ENCODE measurements around the gene OR52D1. TPM values are rescaled to one million over a fixed set of nuclear protein-coding genes. Genes with fewer than 3 reads are reported as not detected.

The OR52D1 gene
- total and polyA plus RNA-seq, 2 of the 13 experiments (the other 11 are each of a cell fraction or from before 2014, with no cell fraction given): not detected

GRCh38 chr11:5449432-5449831, 39.1 kb upstream of the OR52D1 start:
- H3K4me1 ChIP-seq (ENCODE audit: insufficient read depth, low read length): no peaks in the 10 kb centered on the region
- H2AFZ ChIP-seq (ENCODE audit: low read length): no peak overlapping the region
- H3K4me2 ChIP-seq (ENCODE audit: low read depth, low read length): no peak overlapping the region
- no peak overlapping the region for H3K9ac ChIP-seq (ENCODE audit: insufficient read depth, low read depth, low read length)
- ATAC-seq (no peak), FAIRE-seq (no peak), DNase-seq (ENCODE audit: low spot score) (no peak)
- H3K79me2 ChIP-seq (ENCODE audit: insufficient read depth, low read length): no peaks in the 10 kb centered on the region
- H3K9me3 ChIP-seq (ENCODE audit: low read length): no peaks in the 10 kb centered on the region
- H3K36me3 ChIP-seq (replicated peaks in 1 of 2; ENCODE audit: control insufficient read depth in 1 of 2, insufficient read depth in 2 of 2, low read length in 2 of 2): no peaks in the 10 kb centered on the region
- H3K4me3 ChIP-seq (replicated peaks in 1 of 3; ENCODE audit: insufficient read depth in 1 of 3, low read depth in 2 of 3, low read length in 3 of 3): no peak overlapping the region
- CTCF ChIA-PET (ENCODE audit: low intra/inter-chr PET ratio, low total read pairs): no interaction called here
- H3K27ac ChIP-seq (ENCODE audit: extremely low read length, insufficient read depth, low read length): no peak overlapping the region
- WGBS (ENCODE audit: low lambda C conversion rate): 4% methylated on average over 4 of the region's 4 CpGs
- POLR2A ChIA-PET: no interaction called here
- no peaks in the 10 kb centered on the region for H4K20me1 ChIP-seq (ENCODE audit: insufficient read depth, low read length)
- intact Hi-C loops (cut with micrococcal nuclease; ENCODE audit: unreplicated experiment) (no loop called here), in situ Hi-C loops (cut with HindIII; ENCODE audit: extremely low pct_ligation_motif_present, low pct_unique_long_range_greater_than_20kb) (no loop called here)
- BruUV-seq (replicated peaks): no TSS peak
- H3K27me3 ChIP-seq (ENCODE audit: control insufficient read depth in 1 of 2, insufficient read depth in 2 of 2, low read length in 2 of 2): 0 out of 5 replicates have a peak, but pooled peaks cover 0 to 9% of the 10 kb centered on the region in 2 experiments
- no peak for TF ChIP-seq ZNF441 (CRISPR knock-in tag; IDR thresholded peaks at IDR 0.05; ENCODE audit: borderline replicate concordance)
- no peak for TF ChIP-seq POLR2AphosphoS5 (IDR thresholded peaks at IDR 0.05; ENCODE audit: low read depth, low read length)
- TF ChIP-seq JUN (CRISPR knock-in tag; IDR thresholded peaks at IDR 0.05): no peak
- TF ChIP-seq MAX (IDR thresholded peaks at IDR 0.05): no peak
- TF ChIP-seq ZNF678 (CRISPR knock-in tag; IDR thresholded peaks at IDR 0.05): no peak

GRCh38 chr11:5460983-5461621, 27.4 kb upstream of the OR52D1 start:
- H3K79me2 ChIP-seq (ENCODE audit: insufficient read depth, low read length): no peaks in the 10 kb centered on the region
- no TSS peak for BruUV-seq (replicated peaks)
- no peaks in the 10 kb centered on the region for H3K9me3 ChIP-seq (ENCODE audit: low read length)
- H3K4me1 ChIP-seq (ENCODE audit: insufficient read depth, low read length): no peaks in the 10 kb centered on the region
- no peak overlapping the region for H3K4me3 ChIP-seq (replicated peaks in 1 of 3; ENCODE audit: insufficient read depth in 1 of 3, low read depth in 2 of 3, low read length in 3 of 3)
- DNase-seq (ENCODE audit: low spot score): no peak
- FAIRE-seq: no peak
- CTCF ChIA-PET (ENCODE audit: low intra/inter-chr PET ratio, low total read pairs): no interaction called here
- 13% methylated on average over 4 of the region's 14 CpGs for WGBS (ENCODE audit: low lambda C conversion rate)
- H3K36me3 ChIP-seq (replicated peaks in 1 of 2; ENCODE audit: control insufficient read depth in 1 of 2, insufficient read depth in 2 of 2, low read length in 2 of 2): no peaks in the 10 kb centered on the region
- H4K20me1 ChIP-seq (ENCODE audit: insufficient read depth, low read length): no peaks in the 10 kb centered on the region
- in situ Hi-C loops (cut with HindIII; ENCODE audit: extremely low pct_ligation_motif_present, low pct_unique_long_range_greater_than_20kb) (no loop called here), intact Hi-C loops (cut with micrococcal nuclease; ENCODE audit: unreplicated experiment) (no loop called here)
- no peak for ATAC-seq
- H3K9ac ChIP-seq (ENCODE audit: insufficient read depth, low read depth, low read length): no peak overlapping the region
- TF ChIP-seq MXD3 (CRISPR knock-in tag; IDR thresholded peaks at IDR 0.05) (no peak), ZKSCAN8 (CRISPR knock-in tag; IDR thresholded peaks at IDR 0.05; ENCODE audit: borderline replicate concordance) (no peak), ZNF766 (CRISPR knock-in tag; IDR thresholded peaks at IDR 0.05; ENCODE audit: borderline replicate concordance) (no peak), TOPORS (CRISPR knock-in tag; IDR thresholded peaks at IDR 0.05) (no peak), NFIB (CRISPR knock-in tag; IDR thresholded peaks at IDR 0.05; ENCODE audit: borderline replicate concordance) (no peak), KAT8 (CRISPR knock-in tag; IDR thresholded peaks at IDR 0.05) (no peak), HMGXB4 (CRISPR knock-in tag; IDR thresholded peaks at IDR 0.05; ENCODE audit: borderline replicate concordance in 1 of 2, low read depth in 1 of 2) (no peak), POLR2AphosphoS5 (IDR thresholded peaks at IDR 0.05; ENCODE audit: low read depth, low read length) (no peak), MLXIP (CRISPR knock-in tag; IDR thresholded peaks at IDR 0.05; ENCODE audit: borderline replicate concordance) (no peak)
- no peaks in the 10 kb centered on the region for H3K27me3 ChIP-seq (ENCODE audit: control insufficient read depth in 1 of 2, insufficient read depth in 2 of 2, low read length in 2 of 2)
- H3K27ac ChIP-seq (ENCODE audit: extremely low read length, insufficient read depth, low read length): no peak overlapping the region
- H3K4me2 ChIP-seq (ENCODE audit: low read depth, low read length): no peak overlapping the region
- POLR2A ChIA-PET: no interaction called here
- no peak overlapping the region for H2AFZ ChIP-seq (ENCODE audit: low read length)

All from HepG2 (cell line).